SW 1271 (cell line): ENCODE measurements around the gene PBXIP1.
"Not testable (repeated sequence)": the region's sequence is repeated elsewhere in the genome, so short reads cannot be mapped to it uniquely, and the experiment has no call there.

ENCODE experiments used
- DNase-seq, 2 experiments: peaks; one replicate each; lab custom pipeline; 2025; lab: John Stamatoyannopoulos, UW

The PBXIP1 gene

GRCh38 chr1:154937085-154937987 is 18.6 kb downstream of the PBXIP1 start:
- peak; percentile 53 to 84 for DNase-seq

GRCh38 chr1:154936555-154937084 is 19.3 kb downstream of the PBXIP1 start, which contains the start of gene PMVK:
Gene PMVK (minus strand): TSS chr1:154936719. CDS start chr1:154936685, 34 bp downstream.
- DNase-seq: peak; percentile 66 to 85

GRCh38 chr1:154935749-154936554 is 19.9 kb downstream of the PBXIP1 start:
- DNase-seq: no peak

DNA sequence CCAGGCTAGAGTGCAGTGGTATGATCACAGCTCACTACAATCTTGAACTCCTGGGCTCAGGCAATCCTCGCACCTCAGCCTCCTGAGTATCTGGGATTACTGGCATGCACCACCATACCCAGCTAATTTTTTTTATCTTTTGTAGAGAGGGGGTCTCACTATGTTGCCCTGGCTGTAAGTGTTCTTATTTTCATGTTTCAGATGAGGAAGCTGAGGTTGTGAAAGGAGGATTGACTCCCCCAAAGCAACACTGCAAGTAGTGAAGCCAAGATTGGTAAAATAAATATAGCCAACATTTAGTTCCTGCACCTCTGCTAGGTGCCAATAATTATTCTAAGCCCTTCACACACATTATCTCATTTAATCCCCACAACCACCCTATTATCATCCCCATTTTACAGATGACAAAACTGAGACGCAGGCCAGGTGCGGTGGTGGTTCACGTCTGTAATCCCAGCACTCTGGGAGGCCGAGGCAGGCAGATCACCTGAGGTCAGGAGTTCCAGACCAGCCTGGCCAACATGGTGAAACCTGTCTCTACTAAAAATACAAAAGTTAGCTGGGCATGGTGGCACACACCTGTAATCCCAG is 21.4 kb downstream of the PBXIP1 start:
- DNase-seq: no peak

DNA sequence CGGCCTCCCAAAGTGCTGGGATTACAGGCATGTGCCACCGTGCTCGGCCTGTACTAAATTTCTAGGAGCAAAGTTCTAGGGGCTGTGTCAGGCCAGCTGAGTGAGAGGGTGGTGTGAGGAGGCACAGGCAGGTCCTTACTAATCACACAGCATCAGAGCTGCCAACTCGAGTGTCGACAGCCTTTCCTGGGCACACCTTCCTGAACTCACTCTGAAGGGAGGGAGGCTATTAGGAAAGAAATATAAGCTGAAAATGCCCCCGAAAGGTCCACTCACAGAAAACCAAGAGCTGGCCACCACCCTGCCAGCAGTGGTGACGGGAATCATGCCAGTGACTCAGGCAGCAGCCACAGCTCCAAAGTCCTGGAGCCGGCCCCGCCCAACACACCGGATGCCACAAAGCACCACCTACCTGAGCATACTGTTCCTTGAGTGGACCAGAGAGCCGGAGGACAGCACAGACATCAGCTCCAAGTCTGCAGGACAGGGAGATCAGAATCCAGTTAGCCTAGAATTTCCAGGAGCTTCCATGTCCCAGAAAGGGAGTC is 23.9 kb downstream of the PBXIP1 start:
- peak; percentile 36 to 54 for DNase-seq

GRCh38 chr1:154926201-154926600 is 29.7 kb downstream of the PBXIP1 start:
- DNase-seq: no peak

- no peak for DNase-seq
These were observed 30.3 kb downstream of the PBXIP1 start for GRCh38 chr1:154925335-154926170.

DNA sequence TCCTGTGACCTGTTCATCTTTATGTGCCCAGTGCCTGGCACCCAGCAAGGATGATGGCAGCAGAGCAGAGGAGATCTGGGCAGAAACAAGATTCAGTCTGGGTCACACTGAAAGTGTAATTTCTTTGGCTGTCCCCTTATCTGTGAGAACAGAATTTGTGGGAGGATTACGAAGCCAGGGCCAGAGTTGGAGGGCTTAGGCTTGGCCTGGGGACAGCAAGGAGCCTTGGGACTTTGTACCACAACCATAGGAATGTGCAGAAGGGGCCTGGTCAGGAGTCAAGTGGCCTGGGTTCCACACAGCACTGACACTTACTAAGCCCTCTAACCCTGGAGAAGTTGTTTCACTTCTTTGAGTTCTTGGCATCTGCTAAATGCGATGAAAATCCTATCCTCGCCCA is 32.2 kb downstream of the PBXIP1 start:
- no peak for DNase-seq

DNA sequence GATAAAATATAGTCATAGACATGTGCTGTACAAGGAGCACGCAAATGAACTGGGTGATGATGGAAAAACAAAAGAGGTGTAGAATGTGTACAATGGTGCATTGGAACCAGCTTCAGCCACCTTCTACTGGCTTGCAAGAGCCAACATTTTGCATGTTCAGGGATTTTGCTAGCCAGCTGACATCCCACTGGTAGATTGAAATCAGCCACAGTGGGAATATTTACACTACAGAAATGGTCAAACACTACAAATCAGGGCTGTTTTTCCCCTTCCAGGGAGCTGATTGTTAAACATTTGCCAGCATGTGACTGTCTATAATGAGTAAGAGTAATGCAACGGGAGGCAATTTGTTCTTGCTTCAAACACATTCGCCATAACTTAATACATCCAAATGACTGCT is 42.6 kb downstream of the PBXIP1 start:
- DNase-seq: no peak

GRCh38 chr1:154912755-154913154 is 43.1 kb downstream of the PBXIP1 start:
- DNase-seq: no peak

DNA sequence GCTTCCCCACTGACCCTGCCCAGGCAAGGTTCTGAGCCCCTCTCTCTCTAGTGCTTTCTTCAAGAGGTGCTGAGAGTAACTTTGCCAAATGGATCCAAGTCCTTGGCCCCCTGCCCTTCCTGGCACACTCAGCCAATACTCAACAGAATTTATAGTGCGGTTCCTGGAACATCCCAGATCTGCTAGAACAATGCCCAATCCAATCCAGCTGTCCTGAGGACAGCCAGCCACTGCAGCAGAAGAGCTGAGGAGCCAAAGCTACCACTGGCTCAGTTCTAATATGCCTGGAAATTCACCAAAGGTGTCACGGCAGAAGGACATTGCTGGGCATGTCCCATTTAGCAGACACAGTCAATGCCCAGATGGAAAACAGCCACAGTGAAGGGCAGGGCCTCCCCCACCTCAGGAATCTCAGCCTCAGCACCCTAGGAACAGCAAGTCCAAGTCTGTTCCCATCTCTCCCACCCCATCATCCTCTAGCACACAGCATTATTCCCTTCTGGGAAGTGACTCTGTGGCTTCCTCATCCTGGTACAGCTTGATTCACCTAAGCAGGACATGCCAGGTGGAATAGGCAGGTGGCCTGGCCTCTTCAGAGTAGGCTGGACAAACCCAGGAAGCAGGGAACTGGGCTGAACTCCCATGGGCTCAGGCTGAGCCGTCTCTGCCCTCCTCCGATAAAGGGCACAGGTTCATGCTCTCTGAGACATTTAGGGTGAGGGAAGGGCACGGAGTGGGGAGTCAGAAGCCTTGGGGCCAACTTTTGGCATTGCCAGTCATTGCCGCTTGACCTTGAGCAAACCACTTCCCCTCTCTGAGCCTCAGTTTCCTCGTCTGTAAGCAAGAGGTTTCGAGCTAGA is 44.0 kb downstream of the PBXIP1 start:
- DNase-seq: no peak

DNA sequence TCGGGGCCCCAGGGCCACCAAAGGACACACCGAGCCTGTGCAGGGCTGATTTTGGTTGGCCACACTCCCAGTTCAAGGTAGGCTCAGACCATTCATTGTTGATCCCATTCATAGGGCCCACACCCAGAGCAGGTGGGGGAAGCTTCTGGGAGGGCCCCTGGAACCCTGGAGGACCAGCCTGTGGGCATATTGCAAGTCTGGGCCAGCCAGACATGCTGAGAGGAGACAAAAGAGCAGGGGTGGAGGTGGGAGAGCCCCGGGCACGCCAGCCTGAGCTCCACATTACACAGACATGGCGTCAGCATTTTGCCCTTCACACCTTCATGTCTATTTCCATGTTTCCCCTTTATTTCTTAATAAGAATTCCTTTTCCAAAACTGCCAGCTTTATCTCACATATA is 45.0 kb downstream of the PBXIP1 start:
- DNase-seq: no peak

- no peak for DNase-seq
These were observed 47.0 kb downstream of the PBXIP1 start for GRCh38 chr1:154908937-154909336.

- not testable (repeated sequence) for DNase-seq
These were observed 47.8 kb downstream of the PBXIP1 start for GRCh38 chr1:154908129-154908528.

GRCh38 chr1:154906621-154907081 is 49.2 kb downstream of the PBXIP1 start:
- no peak for DNase-seq

DNA sequence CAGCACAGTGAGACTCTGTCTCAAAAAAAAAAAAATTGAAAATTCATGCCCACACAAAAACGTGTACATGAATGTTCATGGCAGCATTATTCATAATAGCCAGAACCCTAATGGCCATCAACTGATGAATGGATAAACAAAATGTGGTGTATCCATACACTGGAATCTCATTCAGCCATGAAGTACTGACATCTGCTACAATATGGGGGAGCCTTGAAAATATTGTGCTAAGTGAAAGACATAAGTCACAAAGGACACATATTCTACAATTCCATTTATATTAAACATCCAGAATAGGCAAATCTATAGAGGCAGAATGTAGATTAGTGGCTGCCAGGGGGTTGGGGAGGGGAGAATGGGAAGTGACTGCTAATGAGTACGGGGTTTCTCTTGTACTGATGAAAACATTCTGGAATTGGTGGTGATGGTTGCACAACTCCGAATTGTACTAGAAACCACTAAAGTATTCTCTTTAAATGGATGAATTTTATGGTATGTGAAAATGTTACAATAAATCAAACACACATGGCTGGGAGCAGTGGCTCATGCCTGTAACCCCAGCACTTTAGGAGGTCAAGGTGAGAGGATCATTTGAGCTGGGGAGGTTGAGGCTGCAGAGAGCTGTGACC is 52.8 kb downstream of the PBXIP1 start:
- DNase-seq: no peak

GRCh38 chr1:154901591-154901990 is 54.3 kb downstream of the PBXIP1 start:
- DNase-seq: no peak

DNA sequence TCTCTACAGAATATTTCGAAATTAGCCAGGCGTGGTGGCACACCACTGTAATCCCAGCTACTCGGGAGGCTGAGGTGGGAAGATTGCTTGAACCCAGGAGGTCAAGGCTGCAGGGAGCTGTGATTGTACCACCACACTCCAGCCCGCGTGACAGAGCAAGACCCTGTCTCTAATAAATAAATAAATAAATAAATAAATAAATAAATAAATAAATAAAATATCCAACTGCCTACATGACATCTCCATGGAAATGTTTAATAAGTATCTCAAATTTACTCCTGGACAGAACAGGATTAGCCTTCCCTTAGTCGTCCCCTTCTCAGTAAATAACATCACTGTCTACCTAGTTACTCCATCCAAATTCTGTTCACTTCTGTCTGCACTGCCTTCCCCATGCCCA is 56.9 kb downstream of the PBXIP1 start:
- DNase-seq: no peak

DNA sequence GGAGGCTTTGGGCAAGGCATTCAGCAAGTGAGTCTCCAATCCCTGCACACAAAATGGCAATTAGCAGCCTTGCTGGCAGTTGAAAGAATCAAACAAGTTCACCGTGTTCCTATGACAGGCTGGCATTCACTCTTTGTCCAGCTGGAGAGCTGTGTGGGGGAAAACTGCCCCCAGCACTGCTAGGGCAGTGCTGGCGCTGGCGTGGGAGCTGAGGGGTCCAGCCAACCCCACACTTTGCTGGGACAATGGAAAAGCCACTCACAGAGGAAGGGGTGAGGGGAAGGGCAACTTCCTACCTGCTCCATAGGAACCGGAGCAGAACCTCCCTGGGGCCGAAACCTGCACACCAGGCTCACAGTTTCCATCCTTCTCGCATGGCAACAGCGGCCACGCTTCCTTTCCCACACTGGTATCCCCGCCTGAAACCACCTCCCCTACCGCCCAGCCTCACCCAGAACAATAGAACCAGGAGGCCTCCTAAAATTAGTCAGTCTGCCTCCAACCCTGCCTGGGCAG is 59.1 kb downstream of the PBXIP1 start:
- DNase-seq: no peak
